ENCODE data around the gene HOXA5. TPM values are rescaled to one million over a fixed set of nuclear protein-coding genes. Genes with fewer than 3 reads are reported as not detected.

HOXA5 gene
- total RNA-seq, 1 experiment from 2014 or later = 53.0 TPM

GRCh38 chr7:27106901-27107240 lies 36.6 kb downstream of the HOXA5 start:
- in situ Hi-C loops (cut with HindIII; ENCODE audit: low pct_unique_long_range_greater_than_20kb, low sequenced_read_pairs) = no loop called here
- DNase-seq (ENCODE audit: low read depth) = no peak

DNA sequence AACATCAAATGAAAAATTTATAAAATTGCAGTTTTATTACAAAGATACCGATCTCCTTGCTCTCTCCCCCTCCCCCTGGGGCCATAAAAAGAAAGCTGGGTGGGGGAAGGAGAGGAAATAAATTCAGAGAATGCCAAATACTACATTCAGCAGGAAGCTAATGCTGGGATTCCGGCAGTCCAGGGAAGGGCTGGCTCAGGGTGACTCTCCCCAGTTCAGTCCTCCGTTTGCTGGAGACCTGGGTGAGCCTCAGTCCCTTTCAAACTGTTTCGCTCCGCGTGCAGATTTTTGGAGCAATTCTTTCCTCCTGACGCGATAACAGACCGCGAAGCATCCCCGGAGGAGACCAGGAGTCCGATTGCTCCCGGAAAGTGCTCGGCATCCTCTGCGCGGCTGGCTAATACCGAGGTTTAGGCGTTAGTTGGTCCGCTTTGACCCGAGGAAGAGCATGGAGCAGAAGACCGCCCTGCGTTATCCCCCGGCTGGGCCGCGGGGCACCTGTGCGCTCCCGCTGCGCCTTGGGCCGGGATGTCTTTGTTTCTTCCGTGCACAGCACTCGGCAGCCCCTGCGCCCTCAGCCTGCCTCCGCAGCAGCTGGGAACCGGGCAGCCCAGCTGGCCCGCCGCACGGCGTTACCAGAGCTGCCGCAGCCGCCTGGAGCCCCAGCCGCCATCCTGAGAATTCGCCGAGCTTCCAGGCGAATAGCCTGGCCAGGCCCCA lies 37.1 kb downstream of the HOXA5 start:
- in situ Hi-C loops (cut with HindIII; ENCODE audit: low pct_unique_long_range_greater_than_20kb, low sequenced_read_pairs) = no loop called here
- no peak for DNase-seq (ENCODE audit: low read depth)

GRCh38 chr7:27105301-27106031 lies 38.0 kb downstream of the HOXA5 start:
- in situ Hi-C loops (cut with HindIII; ENCODE audit: low pct_unique_long_range_greater_than_20kb, low sequenced_read_pairs) = no loop called here
- DNase-seq (ENCODE audit: low read depth) = no peak

- in situ Hi-C loops (cut with HindIII; ENCODE audit: low pct_unique_long_range_greater_than_20kb, low sequenced_read_pairs) = no loop called here
- DNase-seq (ENCODE audit: low read depth) = no peak
These were observed 39.0 kb downstream of the HOXA5 start for GRCh38 chr7:27104341-27105058.

DNA sequence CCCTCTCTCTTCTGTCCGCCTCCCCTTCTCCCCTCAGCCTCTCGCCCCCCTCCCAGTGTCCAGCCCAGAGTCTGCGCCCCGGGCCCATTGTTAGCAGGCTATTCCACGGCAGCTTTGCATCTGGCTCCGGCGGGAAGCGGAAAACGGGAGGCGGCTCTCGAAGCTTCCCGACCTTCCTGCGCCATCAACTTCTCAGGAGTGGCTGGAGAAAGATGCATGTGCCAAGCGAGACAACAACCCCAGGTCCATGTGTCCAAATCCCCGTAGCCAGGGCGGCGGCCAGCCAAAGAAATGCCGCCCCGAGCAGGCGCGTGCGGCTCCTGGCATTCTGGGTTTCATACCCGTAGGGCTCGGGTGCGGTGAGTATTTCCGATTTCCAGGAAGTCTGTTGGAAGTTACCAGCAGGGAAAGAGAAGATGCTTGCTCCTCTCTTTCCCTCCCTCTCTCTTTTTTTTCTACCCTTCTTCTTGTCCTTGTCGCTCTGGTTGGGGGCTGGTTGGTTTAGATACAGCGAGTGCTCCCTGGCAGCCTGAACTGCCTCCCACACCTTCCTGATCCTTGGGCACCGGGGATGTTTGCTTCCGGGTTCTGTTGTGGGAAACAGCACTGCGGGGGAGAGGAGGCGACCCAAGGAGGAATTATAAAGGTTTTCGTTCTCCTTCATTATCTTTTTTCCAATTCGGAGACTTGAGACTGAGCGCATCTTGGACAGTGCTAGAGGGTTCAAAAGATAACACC lies 39.8 kb downstream of the HOXA5 start:
- no peak for DNase-seq (ENCODE audit: low read depth)

GRCh38 chr7:27102581-27103442 lies 40.7 kb downstream of the HOXA5 start, which contains the start of gene HOXA2:
Gene HOXA2, minus strand, starts transcription at chr7:27102683. Its CDS starts 183 bp downstream, at chr7:27102500.
- DNase-seq (ENCODE audit: low read depth) = no peak
- in situ Hi-C loops (cut with HindIII; ENCODE audit: low pct_unique_long_range_greater_than_20kb, low sequenced_read_pairs) = no loop called here

More for the DNA sequence above, 39.8 kb downstream of the HOXA5 start:
- in situ Hi-C loops (cut with HindIII; ENCODE audit: low pct_unique_long_range_greater_than_20kb, low sequenced_read_pairs) = no loop called here

GRCh38 chr7:27101957-27102580 lies 41.4 kb downstream of the HOXA5 start:
- in situ Hi-C loops (cut with HindIII; ENCODE audit: low pct_unique_long_range_greater_than_20kb, low sequenced_read_pairs) = no loop called here
- no peak for DNase-seq (ENCODE audit: low read depth)

- in situ Hi-C loops (cut with HindIII; ENCODE audit: low pct_unique_long_range_greater_than_20kb, low sequenced_read_pairs) = no loop called here
- DNase-seq (ENCODE audit: low read depth) = no peak
These were observed 42.1 kb downstream of the HOXA5 start for GRCh38 chr7:27101171-27101956.

DNA sequence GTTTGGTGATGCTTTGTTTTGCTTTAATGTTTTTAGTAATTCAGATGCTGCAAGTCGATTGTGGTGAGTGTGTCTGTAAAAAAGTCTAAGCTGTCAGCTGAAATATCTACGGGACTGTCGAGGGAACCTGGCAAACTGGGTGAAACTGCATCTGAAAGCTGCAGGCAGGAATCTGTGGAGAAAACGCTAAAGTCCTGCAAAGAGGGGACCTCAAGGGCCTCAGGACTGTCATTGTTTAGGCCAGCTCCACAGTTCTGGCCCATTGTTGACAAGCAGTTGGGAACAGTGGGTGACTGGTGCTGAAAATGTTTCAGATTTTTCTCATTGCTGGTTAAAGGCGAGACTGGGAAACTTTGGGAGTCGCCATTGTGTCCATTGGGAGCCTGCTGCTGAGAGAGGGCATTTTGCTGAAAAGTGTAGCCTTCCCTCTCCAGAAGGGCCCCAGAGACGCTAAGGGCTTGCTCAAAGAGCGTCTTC lies 42.7 kb downstream of the HOXA5 start:
- no peak for DNase-seq (ENCODE audit: low read depth)
- in situ Hi-C loops (cut with HindIII; ENCODE audit: low pct_unique_long_range_greater_than_20kb, low sequenced_read_pairs) = no loop called here

DNA sequence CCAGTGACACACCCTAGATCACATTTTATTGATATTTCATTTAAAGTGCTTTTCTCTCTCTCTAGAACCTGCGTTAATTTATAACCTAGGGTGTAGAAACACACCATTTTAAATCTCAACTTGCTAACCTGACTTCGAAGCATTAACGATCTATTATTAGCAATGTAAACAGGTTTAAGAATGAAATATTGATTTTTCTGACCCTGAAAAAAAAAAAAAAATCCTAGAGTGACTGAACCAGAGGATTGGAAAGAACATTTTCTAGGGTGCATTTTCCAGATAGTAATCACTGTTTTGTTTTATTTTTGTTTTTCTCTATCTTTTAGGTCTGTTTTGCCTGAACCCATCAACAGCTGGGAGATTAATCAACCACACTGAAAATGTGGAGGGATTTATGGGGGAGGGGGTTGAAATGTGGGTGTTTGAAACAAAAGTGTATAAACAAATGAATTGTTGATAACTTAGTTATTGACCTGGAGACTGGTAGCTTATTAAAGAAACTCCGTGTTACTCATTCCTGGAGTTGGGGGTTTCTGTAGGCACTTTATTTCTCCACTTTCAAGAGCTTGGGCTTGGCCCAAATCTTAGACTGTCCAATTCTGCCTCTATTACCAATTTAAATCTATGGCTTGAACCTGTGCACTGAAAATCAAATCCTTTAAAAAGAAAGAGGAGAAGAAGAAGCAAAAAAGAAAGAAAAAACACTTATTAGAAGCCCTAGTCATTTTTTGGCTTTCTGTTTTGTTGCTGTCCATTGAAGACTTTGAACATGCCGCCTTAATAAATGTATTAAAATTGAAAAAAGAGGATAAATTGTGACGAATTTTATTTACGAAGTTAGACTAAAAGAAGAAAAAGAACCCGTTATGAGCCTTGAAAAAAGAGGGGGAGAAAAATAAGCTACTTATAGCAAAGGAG lies 43.8 kb downstream of the HOXA5 start:
- no peak for DNase-seq (ENCODE audit: low read depth)
- in situ Hi-C loops (cut with HindIII; ENCODE audit: low pct_unique_long_range_greater_than_20kb, low sequenced_read_pairs) = no loop called here

- in situ Hi-C loops (cut with HindIII; ENCODE audit: low pct_unique_long_range_greater_than_20kb, low sequenced_read_pairs) = no loop called here
- peak; percentile 67 for DNase-seq (ENCODE audit: low read depth)
These were observed 44.7 kb downstream of the HOXA5 start for GRCh38 chr7:27098578-27099451.

DNA sequence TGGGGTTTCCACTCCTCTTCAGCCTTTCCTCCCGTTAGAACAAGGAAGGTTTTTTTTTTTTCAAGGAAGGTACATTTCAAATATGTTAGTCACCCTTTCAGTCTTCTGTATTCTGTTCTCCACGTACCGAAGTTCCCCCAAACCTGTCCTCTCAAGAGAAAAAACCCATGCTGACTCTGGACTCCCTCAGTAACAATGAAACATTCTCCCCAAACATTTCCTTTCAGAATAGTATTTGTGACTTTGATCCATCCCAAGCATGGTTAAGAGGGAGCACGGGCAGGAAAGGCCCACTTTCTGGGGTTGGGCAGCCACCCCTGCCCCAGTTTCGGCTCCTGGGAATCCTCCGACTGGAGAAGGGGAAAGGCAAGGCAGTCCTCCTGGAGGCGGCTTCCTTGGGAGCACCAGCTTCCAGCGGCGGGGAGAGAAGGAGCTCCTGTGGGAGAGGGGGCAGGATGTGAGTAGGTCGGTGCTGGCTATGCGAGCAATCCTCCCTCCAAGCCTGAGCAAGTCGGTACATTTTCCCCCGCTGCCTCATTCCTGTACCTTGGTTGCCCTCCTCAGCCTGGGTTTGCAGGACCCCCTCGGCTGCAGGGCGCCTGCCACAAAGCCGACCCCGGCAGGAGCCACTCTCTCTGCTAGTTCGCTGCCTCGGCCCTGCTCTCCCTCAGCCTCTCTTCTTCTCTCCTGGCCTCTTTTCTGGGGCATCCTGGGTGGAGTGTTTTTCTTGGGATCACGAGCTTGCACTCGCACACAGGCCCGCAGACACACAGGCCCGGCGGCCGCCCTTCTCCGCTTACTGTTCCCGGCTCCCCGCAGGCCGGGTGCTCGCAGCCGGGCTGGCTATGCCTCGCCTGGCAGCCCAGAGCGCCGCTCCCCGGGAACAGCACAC lies 45.5 kb downstream of the HOXA5 start:
- DNase-seq (ENCODE audit: low read depth) = peak; percentile 48
- in situ Hi-C loops (cut with HindIII; ENCODE audit: low pct_unique_long_range_greater_than_20kb, low sequenced_read_pairs) = no loop called here

- DNase-seq (ENCODE audit: low read depth) = peak; percentile 57
- in situ Hi-C loops (cut with HindIII; ENCODE audit: low pct_unique_long_range_greater_than_20kb, low sequenced_read_pairs) = no loop called here
These were observed 46.5 kb downstream of the HOXA5 start for GRCh38 chr7:27096768-27097514.
